Spleen (tissue), 7 donors: Measurements from ENCODE around the gene LMAN2L.

Experiments used
- CTCF ChIP-seq, 11 experiments: fragments of 200-600 bp in 7 of 11; fragments of 450-650 bp in 4 of 11; sonication (generic) in 4 of 11; IDR thresholded peaks in 8 of 11; conservative IDR thresholded peaks in 3 of 11; 1 replicate in 7 of 11; 2 replicates in 4 of 11; pipeline versions ENCODE4 v1.4.0 to v1.8.0; 2016 to 2021; ENCODE audit warnings: antibody characterized with exemption in 11 of 11, inconsistent platforms in 4 of 11, mild to moderate bottlenecking in 1 of 11
- POLR2A ChIP-seq, 3 donors: fragments of 450-650 bp; IDR thresholded peaks; one replicate each; pipeline ENCODE4 v1.5.1; 2017; ENCODE audit warnings: antibody characterized with exemption in 3 of 3, mild to moderate bottlenecking in 1 of 3
- donor health status: DM: no; HTN: no; CAD: no; lungs with moderate emphysema.
- donor health status: DM: no; HTN: no; CAD: no.
- donor health status: DM: no; HTN: no; CAD: no.

- no peak for TF ChIP-seq CTCF (IDR thresholded peaks at IDR 0.05 in 8 of 11, conservative IDR thresholded peaks at IDR 0.05 in 3 of 11)
- TF ChIP-seq POLR2A (IDR thresholded peaks at IDR 0.05), result no peak
Observed at GRCh38 chr2:96695602-96696001, 44.3 kb downstream of the LMAN2L start.
